Upper lobe of left lung (tissue), 4 donors: Measurements from ENCODE around the gene SNX10.

Experiments used
- EP300 ChIP-seq, 4 donors: sonication (generic); formaldehyde crosslinking; IDR thresholded peaks; one replicate each; pipeline ENCODE4 v1.5.1; 2017; ENCODE audit warnings: antibody characterized with exemption in 4 of 4, control low read depth in 2 of 4
- POLR2A ChIP-seq, 4 donors: fragments of 450-650 bp; IDR thresholded peaks; one replicate each; pipeline ENCODE4 v1.5.1; 2016 to 2017; ENCODE audit warnings: antibody characterized with exemption in 4 of 4, mild to moderate bottlenecking in 2 of 4
- POLR2AphosphoS5 ChIP-seq, 2 donors: sonication (generic); formaldehyde crosslinking; IDR thresholded peaks; one replicate each; pipeline ENCODE4 v1.5.1; 2017; ENCODE audit warnings: antibody characterized with exemption in 2 of 2
- TF ChIP-seq, protein P1 (sequence below), 6 experiments: fragments of 450-650 bp in 4 of 6; fragments of 200-600 bp in 2 of 6; sonication (generic) in 2 of 6; IDR thresholded peaks; one replicate each; pipeline ENCODE4 v1.5.1; 2016 to 2019; ENCODE audit warnings: antibody characterized with exemption in 6 of 6

DNA sequence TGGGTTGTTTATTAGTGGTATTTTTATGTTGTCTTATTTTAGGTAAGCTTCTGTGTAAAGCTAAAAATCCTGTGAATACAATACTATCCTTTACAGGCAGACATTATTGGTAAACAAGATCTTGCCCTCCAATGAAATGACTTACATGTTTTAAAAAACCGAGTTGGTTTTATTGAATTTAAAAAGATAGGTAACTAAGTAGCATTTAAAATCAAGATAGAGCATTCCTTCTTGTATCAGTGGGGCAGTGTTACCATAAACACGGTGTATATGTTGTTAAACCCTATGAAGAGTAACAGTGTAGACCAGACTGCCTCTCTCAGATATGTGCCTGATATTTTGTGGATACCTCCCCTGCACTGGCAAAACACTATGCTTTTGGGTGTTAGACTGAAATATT is 81.0 kb downstream of the SNX10 start:
- TF ChIP-seq, protein P1, sequence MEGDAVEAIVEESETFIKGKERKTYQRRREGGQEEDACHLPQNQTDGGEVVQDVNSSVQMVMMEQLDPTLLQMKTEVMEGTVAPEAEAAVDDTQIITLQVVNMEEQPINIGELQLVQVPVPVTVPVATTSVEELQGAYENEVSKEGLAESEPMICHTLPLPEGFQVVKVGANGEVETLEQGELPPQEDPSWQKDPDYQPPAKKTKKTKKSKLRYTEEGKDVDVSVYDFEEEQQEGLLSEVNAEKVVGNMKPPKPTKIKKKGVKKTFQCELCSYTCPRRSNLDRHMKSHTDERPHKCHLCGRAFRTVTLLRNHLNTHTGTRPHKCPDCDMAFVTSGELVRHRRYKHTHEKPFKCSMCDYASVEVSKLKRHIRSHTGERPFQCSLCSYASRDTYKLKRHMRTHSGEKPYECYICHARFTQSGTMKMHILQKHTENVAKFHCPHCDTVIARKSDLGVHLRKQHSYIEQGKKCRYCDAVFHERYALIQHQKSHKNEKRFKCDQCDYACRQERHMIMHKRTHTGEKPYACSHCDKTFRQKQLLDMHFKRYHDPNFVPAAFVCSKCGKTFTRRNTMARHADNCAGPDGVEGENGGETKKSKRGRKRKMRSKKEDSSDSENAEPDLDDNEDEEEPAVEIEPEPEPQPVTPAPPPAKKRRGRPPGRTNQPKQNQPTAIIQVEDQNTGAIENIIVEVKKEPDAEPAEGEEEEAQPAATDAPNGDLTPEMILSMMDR (IDR thresholded peaks at IDR 0.05) = no peak
- TF ChIP-seq POLR2A (IDR thresholded peaks at IDR 0.05) (no peak), POLR2AphosphoS5 (IDR thresholded peaks at IDR 0.05) (no peak), EP300 (IDR thresholded peaks at IDR 0.05) (no peak)
